A549 (cell line): ENCODE results near the gene GLRA1.

Experiments used
- CEBPB ChIP-seq, 2 experiments: fragments of >200 bp in 1 of 2; sonication (Bioruptor Twin) in 1 of 2; formaldehyde crosslinking in 1 of 2; IDR thresholded peaks; 2 replicates each; pipeline ENCODE4 v1.6.1; 2012 to 2016
- CHD2 ChIP-seq: fragments of 150-350 bp; IDR thresholded peaks from 2 replicates; pipeline ENCODE4 v1.6.1; 2014; ENCODE audit warnings: low read length; ENCODE audit not compliant: partially characterized antibody
- HEYL ChIP-seq: fragments of 250-450 bp; sonication (Bioruptor Pico); IDR thresholded peaks from 2 replicates; pipeline ENCODE4 v1.8.0; 2021; ENCODE audit warnings: mild to moderate bottlenecking, moderate library complexity
- HOXB5 ChIP-seq: fragments of 250-450 bp; sonication (Bioruptor Pico); IDR thresholded peaks from 2 replicates; pipeline ENCODE4 v1.5.0; 2020; ENCODE audit warnings: mild to moderate bottlenecking, moderate library complexity
- MYC ChIP-seq: IDR thresholded peaks from 2 replicates; pipeline ENCODE4 v1.6.1; 2012; ENCODE audit warnings: mild to moderate bottlenecking, inconsistent platforms, low read length, improper control_type of control experiment, borderline replicate concordance
- NR3C1 ChIP-seq: fragments of >200 bp; sonication (Bioruptor Twin); formaldehyde crosslinking; IDR thresholded peaks from 3 replicates; pipeline ENCODE4 v1.6.1; 2017
- POLR2A ChIP-seq: IDR thresholded peaks from 2 replicates; pipeline ENCODE4 v1.6.1; 2012; ENCODE audit warnings: mild to moderate bottlenecking, low read length
- POLR2AphosphoS2 ChIP-seq: conservative IDR thresholded peaks from 2 replicates; pipeline ENCODE4 v1.6.1; 2012; ENCODE audit warnings: low read length, improper control_type of control experiment, inconsistent platforms
- RAD21 ChIP-seq, 2 experiments: fragments of >200 bp in 1 of 2; sonication (Bioruptor Twin) in 1 of 2; formaldehyde crosslinking in 1 of 2; IDR thresholded peaks in 1 of 2; conservative IDR thresholded peaks in 1 of 2; 2 replicates in 1 of 2; 3 replicates in 1 of 2; pipeline ENCODE4 v1.6.1; 2012 to 2018; ENCODE audit warnings: inconsistent platforms in 1 of 2
- RFX5 ChIP-seq: fragments of 450-650 bp; IDR thresholded peaks from 2 replicates; pipeline ENCODE4 v1.7.1; 2014; ENCODE audit warnings: antibody characterized with exemption, mild to moderate bottlenecking, moderate library complexity
- RNF2 ChIP-seq: fragments of 200-600 bp; sonication (generic); IDR thresholded peaks from 2 replicates; pipeline ENCODE4 v1.6.1; 2016; ENCODE audit warnings: low read depth, mild to moderate bottlenecking, antibody characterized with exemption, moderate library complexity, borderline replicate concordance
- SMC3 ChIP-seq: fragments of >200 bp; sonication (Bioruptor Twin); formaldehyde crosslinking; IDR thresholded peaks from 3 replicates; pipeline ENCODE4 v1.6.1; 2018; ENCODE audit warnings: inconsistent platforms
- TF ChIP-seq, protein P1 (sequence below): fragments of >200 bp; sonication (Bioruptor Twin); formaldehyde crosslinking; IDR thresholded peaks from 3 replicates; pipeline ENCODE4 v1.5.1; 2016
- TF ChIP-seq, protein P2 (sequence below): fragments of 150-350 bp; IDR thresholded peaks from 2 replicates; pipeline ENCODE4 v1.6.1; 2014; ENCODE audit warnings: low read depth, mild to moderate bottlenecking, low read length

DNA sequence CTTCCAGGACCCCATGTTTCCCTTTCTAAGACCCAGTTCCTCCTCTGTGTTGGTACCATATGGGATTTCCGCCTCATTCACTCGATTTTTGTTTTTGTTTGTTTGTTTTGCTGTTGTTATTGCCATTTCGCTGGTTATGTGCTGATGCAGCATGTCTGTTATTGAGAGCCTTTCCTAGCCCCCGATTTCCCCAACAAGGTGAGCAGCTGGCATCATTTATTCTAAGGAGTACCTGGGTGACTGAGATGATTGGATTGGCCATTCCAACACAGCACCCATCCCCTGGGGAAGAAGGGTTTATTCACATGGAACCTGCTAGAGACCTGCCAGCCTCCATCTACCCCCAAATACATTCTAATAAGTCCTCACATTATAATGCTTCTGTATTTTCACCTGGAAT is 2.7 kb downstream of the GLRA1 start:
- TF ChIP-seq RAD21 (conservative IDR thresholded peaks at IDR 0.05 in 1 of 2, IDR thresholded peaks at IDR 0.05 in 1 of 2) (no peak), POLR2A (no peak), POLR2AphosphoS2 (no peak), MYC (no peak), RFX5 (no peak), HEYL (CRISPR knock-in tag) (no peak), SMC3 (no peak), CHD2 (no peak), RNF2 (no peak), HOXB5 (CRISPR knock-in tag) (no peak), CEBPB (IDR thresholded peaks at IDR 0.05) (no peak), NR3C1 (no peak)
- TF ChIP-seq, protein P1, sequence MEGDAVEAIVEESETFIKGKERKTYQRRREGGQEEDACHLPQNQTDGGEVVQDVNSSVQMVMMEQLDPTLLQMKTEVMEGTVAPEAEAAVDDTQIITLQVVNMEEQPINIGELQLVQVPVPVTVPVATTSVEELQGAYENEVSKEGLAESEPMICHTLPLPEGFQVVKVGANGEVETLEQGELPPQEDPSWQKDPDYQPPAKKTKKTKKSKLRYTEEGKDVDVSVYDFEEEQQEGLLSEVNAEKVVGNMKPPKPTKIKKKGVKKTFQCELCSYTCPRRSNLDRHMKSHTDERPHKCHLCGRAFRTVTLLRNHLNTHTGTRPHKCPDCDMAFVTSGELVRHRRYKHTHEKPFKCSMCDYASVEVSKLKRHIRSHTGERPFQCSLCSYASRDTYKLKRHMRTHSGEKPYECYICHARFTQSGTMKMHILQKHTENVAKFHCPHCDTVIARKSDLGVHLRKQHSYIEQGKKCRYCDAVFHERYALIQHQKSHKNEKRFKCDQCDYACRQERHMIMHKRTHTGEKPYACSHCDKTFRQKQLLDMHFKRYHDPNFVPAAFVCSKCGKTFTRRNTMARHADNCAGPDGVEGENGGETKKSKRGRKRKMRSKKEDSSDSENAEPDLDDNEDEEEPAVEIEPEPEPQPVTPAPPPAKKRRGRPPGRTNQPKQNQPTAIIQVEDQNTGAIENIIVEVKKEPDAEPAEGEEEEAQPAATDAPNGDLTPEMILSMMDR: no peak
- TF ChIP-seq, protein P2, sequence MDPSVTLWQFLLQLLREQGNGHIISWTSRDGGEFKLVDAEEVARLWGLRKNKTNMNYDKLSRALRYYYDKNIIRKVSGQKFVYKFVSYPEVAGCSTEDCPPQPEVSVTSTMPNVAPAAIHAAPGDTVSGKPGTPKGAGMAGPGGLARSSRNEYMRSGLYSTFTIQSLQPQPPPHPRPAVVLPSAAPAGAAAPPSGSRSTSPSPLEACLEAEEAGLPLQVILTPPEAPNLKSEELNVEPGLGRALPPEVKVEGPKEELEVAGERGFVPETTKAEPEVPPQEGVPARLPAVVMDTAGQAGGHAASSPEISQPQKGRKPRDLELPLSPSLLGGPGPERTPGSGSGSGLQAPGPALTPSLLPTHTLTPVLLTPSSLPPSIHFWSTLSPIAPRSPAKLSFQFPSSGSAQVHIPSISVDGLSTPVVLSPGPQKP: no peak
